SK-N-SH treated with all-trans-retinoic acid at 6 μM for 48 hours (cell line): ENCODE data around the gene PSME3IP1.
"Not testable (repeated sequence)": the region's sequence is repeated elsewhere in the genome, so short reads cannot be mapped to it uniquely, and the experiment has no call there.

Experiments
- BACH2 ChIP-seq: fragments of 250-450 bp; sonication (Bioruptor Pico); IDR thresholded peaks from 2 replicates; pipeline ENCODE4 v1.9.0; 2021; ENCODE audit warnings: mild to moderate bottlenecking, borderline replicate concordance
- CREB5 ChIP-seq: fragments of 250-450 bp; sonication (Bioruptor Pico); IDR thresholded peaks from 2 replicates; pipeline ENCODE4 v1.5.1; 2020; ENCODE audit warnings: low read depth, mild to moderate bottlenecking, moderate library complexity
- CSRNP3 ChIP-seq: fragments of 250-450 bp; sonication (Bioruptor Pico); IDR thresholded peaks from 2 replicates; pipeline ENCODE4 v1.5.1; 2021; ENCODE audit warnings: mild to moderate bottlenecking, moderate library complexity
- PPARA ChIP-seq: fragments of 250-450 bp; sonication (Bioruptor Pico); IDR thresholded peaks from 2 replicates; pipeline ENCODE4 v1.5.0; 2020; ENCODE audit warnings: mild to moderate bottlenecking, borderline replicate concordance
- SNAI2 ChIP-seq: fragments of 250-450 bp; sonication (Bioruptor Pico); IDR thresholded peaks from 2 replicates; pipeline ENCODE4 v1.5.0; 2020; ENCODE audit warnings: mild to moderate bottlenecking, moderate library complexity
- TOX ChIP-seq: fragments of 250-450 bp; sonication (Bioruptor Pico); IDR thresholded peaks from 2 replicates; pipeline ENCODE4 v1.8.0; 2021; ENCODE audit warnings: mild to moderate bottlenecking, moderate library complexity, borderline replicate concordance
- ZFP30 ChIP-seq: fragments of 450-650 bp; formaldehyde crosslinking; IDR thresholded peaks from 2 replicates; pipeline ENCODE4 v1.5.0; 2022; ENCODE audit warnings: mild to moderate bottlenecking, moderate library complexity
- ZNF8 ChIP-seq: fragments of 450-650 bp; formaldehyde crosslinking; IDR thresholded peaks from 2 replicates; pipeline ENCODE4 v1.5.0; 2020; ENCODE audit warnings: mild to moderate bottlenecking, moderate library complexity
- TF ChIP-seq, protein P1 (sequence below): fragments of 250-450 bp; sonication (Bioruptor Pico); IDR thresholded peaks from 2 replicates; pipeline ENCODE4 v1.8.0; 2021; ENCODE audit warnings: low read depth, mild to moderate bottlenecking, moderate library complexity, borderline replicate concordance
- TF ChIP-seq, protein P2 (sequence below): fragments of 250-450 bp; sonication (Bioruptor Pico); IDR thresholded peaks from 2 replicates; pipeline ENCODE4 v1.8.0; 2020; ENCODE audit warnings: mild to moderate bottlenecking, moderate library complexity, borderline replicate concordance

- TF ChIP-seq CSRNP3 (CRISPR knock-in tag); ZFP30; CREB5 (CRISPR knock-in tag); BACH2 (CRISPR knock-in tag); PPARA (CRISPR knock-in tag); SNAI2 (CRISPR knock-in tag); TOX (CRISPR knock-in tag); ZNF8 (CRISPR knock-in tag): not testable (repeated sequence)
- TF ChIP-seq, protein P1, sequence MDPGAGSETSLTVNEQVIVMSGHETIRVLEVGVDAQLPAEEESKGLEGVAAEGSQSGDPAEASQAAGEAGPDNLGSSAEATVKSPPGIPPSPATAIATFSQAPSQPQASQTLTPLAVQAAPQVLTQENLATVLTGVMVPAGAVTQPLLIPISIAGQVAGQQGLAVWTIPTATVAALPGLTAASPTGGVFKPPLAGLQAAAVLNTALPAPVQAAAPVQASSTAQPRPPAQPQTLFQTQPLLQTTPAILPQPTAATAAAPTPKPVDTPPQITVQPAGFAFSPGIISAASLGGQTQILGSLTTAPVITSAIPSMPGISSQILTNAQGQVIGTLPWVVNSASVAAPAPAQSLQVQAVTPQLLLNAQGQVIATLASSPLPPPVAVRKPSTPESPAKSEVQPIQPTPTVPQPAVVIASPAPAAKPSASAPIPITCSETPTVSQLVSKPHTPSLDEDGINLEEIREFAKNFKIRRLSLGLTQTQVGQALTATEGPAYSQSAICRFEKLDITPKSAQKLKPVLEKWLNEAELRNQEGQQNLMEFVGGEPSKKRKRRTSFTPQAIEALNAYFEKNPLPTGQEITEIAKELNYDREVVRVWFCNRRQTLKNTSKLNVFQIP (CRISPR knock-in tag) = not testable (repeated sequence)
- TF ChIP-seq, protein P2, sequence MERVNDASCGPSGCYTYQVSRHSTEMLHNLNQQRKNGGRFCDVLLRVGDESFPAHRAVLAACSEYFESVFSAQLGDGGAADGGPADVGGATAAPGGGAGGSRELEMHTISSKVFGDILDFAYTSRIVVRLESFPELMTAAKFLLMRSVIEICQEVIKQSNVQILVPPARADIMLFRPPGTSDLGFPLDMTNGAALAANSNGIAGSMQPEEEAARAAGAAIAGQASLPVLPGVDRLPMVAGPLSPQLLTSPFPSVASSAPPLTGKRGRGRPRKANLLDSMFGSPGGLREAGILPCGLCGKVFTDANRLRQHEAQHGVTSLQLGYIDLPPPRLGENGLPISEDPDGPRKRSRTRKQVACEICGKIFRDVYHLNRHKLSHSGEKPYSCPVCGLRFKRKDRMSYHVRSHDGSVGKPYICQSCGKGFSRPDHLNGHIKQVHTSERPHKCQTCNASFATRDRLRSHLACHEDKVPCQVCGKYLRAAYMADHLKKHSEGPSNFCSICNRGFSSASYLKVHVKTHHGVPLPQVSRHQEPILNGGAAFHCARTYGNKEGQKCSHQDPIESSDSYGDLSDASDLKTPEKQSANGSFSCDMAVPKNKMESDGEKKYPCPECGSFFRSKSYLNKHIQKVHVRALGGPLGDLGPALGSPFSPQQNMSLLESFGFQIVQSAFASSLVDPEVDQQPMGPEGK (CRISPR knock-in tag) = not testable (repeated sequence)
These were observed 15.1 kb upstream of the PSME3IP1 start for GRCh38 chr16:57200926-57201325.
